Measurements from ENCODE around the gene NIF3L1. TPM values are rescaled to one million over a fixed set of nuclear protein-coding genes. Genes with fewer than 3 reads are reported as not detected.

Gene NIF3L1
- polyA plus RNA-seq, 2 of the 4 experiments (the other 2 are of a cell fraction): 49.5 to 103 TPM

DNA sequence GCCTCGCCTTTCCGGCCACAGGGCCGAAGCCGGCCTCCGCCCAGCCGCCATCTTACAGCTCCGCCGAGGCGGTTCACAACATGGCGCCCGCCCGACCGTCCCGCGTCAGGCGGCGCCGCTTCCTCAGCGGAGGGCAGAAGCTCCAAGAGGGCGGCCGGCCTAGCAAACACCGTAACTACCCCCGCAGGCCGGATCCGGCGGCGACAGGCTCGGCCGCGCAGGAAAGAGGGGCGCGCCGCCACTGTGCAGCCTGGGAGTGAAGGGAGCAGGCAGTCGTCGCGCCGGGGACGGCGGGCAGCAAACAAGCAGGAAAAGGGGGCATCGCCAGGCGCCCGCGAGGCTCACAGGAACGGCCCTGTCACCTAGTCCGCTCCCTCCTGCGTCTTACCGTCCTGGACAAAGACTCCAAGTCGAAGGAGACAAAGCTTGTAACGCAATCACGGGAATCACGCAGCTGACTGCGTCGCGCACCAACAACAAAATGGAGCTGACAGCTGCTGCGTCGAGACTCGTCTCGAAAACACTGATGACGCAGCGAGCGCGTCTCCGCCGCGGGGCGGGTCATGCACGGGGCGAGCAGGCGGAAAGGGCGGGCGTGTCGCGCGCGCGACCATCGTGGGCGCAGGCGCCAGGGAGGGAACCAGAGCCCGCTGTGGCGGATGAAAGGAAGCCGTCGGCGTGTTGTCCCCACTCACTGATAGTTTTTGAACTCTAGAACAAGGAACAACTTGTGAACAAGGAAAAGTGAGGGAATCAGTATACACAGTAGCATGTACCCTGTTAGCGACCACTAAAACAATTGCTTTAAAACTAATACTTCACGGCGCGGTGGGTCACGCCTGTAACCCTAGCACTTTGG, 24.8 kb upstream of the NIF3L1 start, which contains the start of gene CLK1 (continued):
- no peak for TF ChIP-seq CBX2 (IDR thresholded peaks at IDR 0.05; ENCODE audit: borderline replicate concordance, low read depth)
- TF ChIP-seq, protein P1, sequence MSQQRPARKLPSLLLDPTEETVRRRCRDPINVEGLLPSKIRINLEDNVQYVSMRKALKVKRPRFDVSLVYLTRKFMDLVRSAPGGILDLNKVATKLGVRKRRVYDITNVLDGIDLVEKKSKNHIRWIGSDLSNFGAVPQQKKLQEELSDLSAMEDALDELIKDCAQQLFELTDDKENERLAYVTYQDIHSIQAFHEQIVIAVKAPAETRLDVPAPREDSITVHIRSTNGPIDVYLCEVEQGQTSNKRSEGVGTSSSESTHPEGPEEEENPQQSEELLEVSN (IDR thresholded peaks at IDR 0.05; ENCODE audit: borderline replicate concordance, low read depth): peak; percentile 95
- TF ChIP-seq POLR2A (IDR thresholded peaks at IDR 0.05; ENCODE audit: low read length): peak; percentile 93
- no peak for TF ChIP-seq FOSL2 (IDR thresholded peaks at IDR 0.05)
- TF ChIP-seq FOSL2 (CRISPR knock-in tag; IDR thresholded peaks at IDR 0.05): peak; percentile 50; the same call in 1 of the 2 replicates
- TF ChIP-seq MAFK (IDR thresholded peaks at IDR 0.05; ENCODE audit: partially characterized antibody): peak; percentile 56
- no peak for TF ChIP-seq HOXB13 (CRISPR knock-in tag; IDR thresholded peaks at IDR 0.05; ENCODE audit: low read depth)
- TF ChIP-seq MAZ (IDR thresholded peaks at IDR 0.05; ENCODE audit: borderline replicate concordance, low read depth, low read length): no peak
- TF ChIP-seq RARB (CRISPR knock-in tag; IDR thresholded peaks at IDR 0.05): peak; percentile 75; the same call in 1 of the 2 replicates
- no peak for TF ChIP-seq ZFP36 (IDR thresholded peaks at IDR 0.05; ENCODE audit: borderline replicate concordance, partially characterized antibody)
- TF ChIP-seq, protein P2, sequence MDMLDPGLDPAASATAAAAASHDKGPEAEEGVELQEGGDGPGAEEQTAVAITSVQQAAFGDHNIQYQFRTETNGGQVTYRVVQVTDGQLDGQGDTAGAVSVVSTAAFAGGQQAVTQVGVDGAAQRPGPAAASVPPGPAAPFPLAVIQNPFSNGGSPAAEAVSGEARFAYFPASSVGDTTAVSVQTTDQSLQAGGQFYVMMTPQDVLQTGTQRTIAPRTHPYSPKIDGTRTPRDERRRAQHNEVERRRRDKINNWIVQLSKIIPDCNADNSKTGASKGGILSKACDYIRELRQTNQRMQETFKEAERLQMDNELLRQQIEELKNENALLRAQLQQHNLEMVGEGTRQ (IDR thresholded peaks at IDR 0.05): peak; percentile 18; the same call in 1 of the 2 replicates
- no peak for TF ChIP-seq NFE2L2 (conservative IDR thresholded peaks at IDR 0.05; ENCODE audit: low read length)
- 0 out of 2 replicates have a peak, but pooled peaks have one; percentile 34 for TF ChIP-seq HDAC2 (IDR thresholded peaks at IDR 0.05)

DNA sequence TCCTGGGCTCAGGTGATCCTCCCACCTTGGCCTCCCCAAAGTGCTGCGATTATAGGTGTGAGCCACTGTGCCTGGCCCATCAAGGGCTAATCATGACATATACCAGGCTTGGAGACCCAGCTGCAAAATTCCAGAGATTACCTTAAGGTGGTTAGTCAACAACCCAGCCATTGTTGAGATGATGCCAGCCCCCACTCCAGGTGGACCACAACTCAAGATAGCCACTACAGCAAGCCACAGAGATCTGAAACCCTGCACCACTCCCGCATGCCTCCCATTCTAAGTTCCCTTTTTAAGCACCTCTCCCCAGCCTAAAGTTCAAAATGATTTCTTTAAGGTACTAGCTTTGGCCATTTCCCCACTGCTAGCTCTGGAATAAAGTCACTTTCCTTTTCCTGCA, 20.2 kb upstream of the NIF3L1 start:
- FAIRE-seq: no peak
- no peak for DNase-seq (ENCODE audit: low read depth in 1 of 2, low spot score in 1 of 2)
- H3K4me2 ChIP-seq: no peak overlapping the region
- no peak for ATAC-seq
- peaks cover 11% of the 10 kb centered on the region for H3K4me1 ChIP-seq
- TF ChIP-seq FOXS1 (CRISPR knock-in tag; IDR thresholded peaks at IDR 0.05) (no peak), TFCP2L1 (CRISPR knock-in tag; IDR thresholded peaks at IDR 0.05) (no peak), FOSL2 (IDR thresholded peaks at IDR 0.05) (no peak), FOSL2 (CRISPR knock-in tag; IDR thresholded peaks at IDR 0.05) (no peak), JUN (IDR thresholded peaks at IDR 0.05) (no peak), HOXB13 (CRISPR knock-in tag; IDR thresholded peaks at IDR 0.05; ENCODE audit: low read depth) (no peak), RCOR1 (IDR thresholded peaks at IDR 0.05; ENCODE audit: low read depth, low read length) (no peak), KDM1A (IDR thresholded peaks at IDR 0.05; ENCODE audit: low read depth) (no peak), EP300 (IDR thresholded peaks at IDR 0.05) (no peak), KDM5A (IDR thresholded peaks at IDR 0.05) (no peak), ZC3H11A (IDR thresholded peaks at IDR 0.05) (no peak)
- TF ChIP-seq, protein P3, sequence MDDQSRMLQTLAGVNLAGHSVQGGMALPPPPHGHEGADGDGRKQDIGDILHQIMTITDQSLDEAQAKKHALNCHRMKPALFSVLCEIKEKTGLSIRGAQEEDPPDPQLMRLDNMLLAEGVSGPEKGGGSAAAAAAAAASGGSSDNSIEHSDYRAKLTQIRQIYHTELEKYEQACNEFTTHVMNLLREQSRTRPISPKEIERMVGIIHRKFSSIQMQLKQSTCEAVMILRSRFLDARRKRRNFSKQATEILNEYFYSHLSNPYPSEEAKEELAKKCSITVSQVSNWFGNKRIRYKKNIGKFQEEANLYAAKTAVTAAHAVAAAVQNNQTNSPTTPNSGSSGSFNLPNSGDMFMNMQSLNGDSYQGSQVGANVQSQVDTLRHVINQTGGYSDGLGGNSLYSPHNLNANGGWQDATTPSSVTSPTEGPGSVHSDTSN (IDR thresholded peaks at IDR 0.05): no peak
- TF ChIP-seq, protein P1 (IDR thresholded peaks at IDR 0.05; ENCODE audit: borderline replicate concordance, low read depth): no peak
- H3K4me3 ChIP-seq: no peak overlapping the region
- 92% methylated on average over 2 of the region's 2 CpGs for WGBS (ENCODE audit: missing lambda C conversion rate)
- ChIA-PET POLR2A (interaction anchor here (0.6 to 2.6 kb wide), 3 partner anchors 20 to 121 kb away, joined by 3 to 12 read pairs (median 3); partner anchors contain the start of genes NIF3L1 and PPIL3), CTCF (interaction anchor here (0.9 kb wide), 1 partner anchor 156 kb away, joined by 4 read pairs; no protein-coding TSS in a partner anchor)
- no peak overlapping the region for H3K27ac ChIP-seq
- H3K9me3 ChIP-seq: no peaks in the 10 kb centered on the region

Data from A549 (cell line).